ENCODE data around the gene CTSL.

The CTSL gene

GRCh38 chr9:87725900-87726709 lies at the start of gene CTSL:
CTSL (plus strand) TSS chr9:87726119; CDS start chr9:87727604, 1,485 bp downstream.
- peak; percentile 92 for DNase-seq (ENCODE audit: low read depth)

GRCh38 chr9:87676976-87677775 lies 48.7 kb upstream of the CTSL start:
- no peak for DNase-seq (ENCODE audit: low read depth)

- DNase-seq (ENCODE audit: low read depth), result no peak
Observed at GRCh38 chr9:87677776-87678587, 47.9 kb upstream of the CTSL start.

GRCh38 chr9:87678650-87679355 lies 47.1 kb upstream of the CTSL start:
- DNase-seq (ENCODE audit: low read depth), result peak; percentile 80

GRCh38 chr9:87681271-87682061 lies 44.5 kb upstream of the CTSL start:
- DNase-seq (ENCODE audit: low read depth), result no peak

GRCh38 chr9:87682085-87682484 lies 43.8 kb upstream of the CTSL start:
- no peak for DNase-seq (ENCODE audit: low read depth)

- DNase-seq (ENCODE audit: low read depth), result no peak
Observed at GRCh38 chr9:87682618-87683017, 43.3 kb upstream of the CTSL start.

GRCh38 chr9:87683751-87684626 lies 41.9 kb upstream of the CTSL start:
- no peak for DNase-seq (ENCODE audit: low read depth)

GRCh38 chr9:87684627-87685219 lies 41.2 kb upstream of the CTSL start:
- DNase-seq (ENCODE audit: low read depth), result peak; percentile 61

GRCh38 chr9:87685441-87685840 lies 40.5 kb upstream of the CTSL start:
- peak; percentile 59 for DNase-seq (ENCODE audit: low read depth)

GRCh38 chr9:87685871-87686519 lies 39.9 kb upstream of the CTSL start:
- no peak for DNase-seq (ENCODE audit: low read depth)

- no peak for DNase-seq (ENCODE audit: low read depth)
Observed at GRCh38 chr9:87686520-87687090, 39.3 kb upstream of the CTSL start.

- DNase-seq (ENCODE audit: low read depth), result no peak
Observed at GRCh38 chr9:87687207-87687606, 38.7 kb upstream of the CTSL start.

- no peak for DNase-seq (ENCODE audit: low read depth)
Observed at GRCh38 chr9:87694236-87694755, 31.6 kb upstream of the CTSL start.

GRCh38 chr9:87695523-87695922 lies 30.4 kb upstream of the CTSL start:
- no peak for DNase-seq (ENCODE audit: low read depth)

GRCh38 chr9:87696641-87697040 lies 29.3 kb upstream of the CTSL start:
- no peak for DNase-seq (ENCODE audit: low read depth)

GRCh38 chr9:87698069-87698809 lies 27.7 kb upstream of the CTSL start:
- no peak for DNase-seq (ENCODE audit: low read depth)

- DNase-seq (ENCODE audit: low read depth), result peak; percentile 40
Observed at GRCh38 chr9:87699835-87700234, 26.1 kb upstream of the CTSL start.

Data from ELR (cell line).